Stimulated activated CD8-positive, alpha-beta memory T cell treated with anti-CD3 and anti-CD28 coated beads, Interleukin-15, amount 100 ng/mL, for 24 hours (primary cell): ENCODE measurements around the gene TSTD1.
A peak's percentile ranks its signal among the peaks of the same experiment; 100 is the strongest.
"Not testable (repeated sequence)": the region's sequence is repeated elsewhere in the genome, so short reads cannot be mapped to it uniquely, and the experiment has no call there.

Source experiments
- DNase-seq: peaks from one replicate; pipeline ENCODE4 v3.0.0-alpha.2; 2020; ENCODE audit warnings: low read depth

The TSTD1 gene

GRCh38 chr1:161037661-161038522 lies 872 bp downstream of the TSTD1 start:
- DNase-seq, result no peak

- no peak for DNase-seq
These were observed 5.0 kb downstream of the TSTD1 start for GRCh38 chr1:161033751-161034150.

GRCh38 chr1:161032409-161032808 lies 6.4 kb downstream of the TSTD1 start:
- no peak for DNase-seq

GRCh38 chr1:161031874-161032273 lies 6.9 kb downstream of the TSTD1 start:
- no peak for DNase-seq

GRCh38 chr1:161029466-161029865 lies 9.3 kb downstream of the TSTD1 start:
- DNase-seq, result not testable (repeated sequence)

- DNase-seq, result not testable (repeated sequence)
These were observed 11.8 kb downstream of the TSTD1 start for GRCh38 chr1:161026954-161027353.

GRCh38 chr1:161022432-161022831 lies 16.3 kb downstream of the TSTD1 start:
- not testable (repeated sequence) for DNase-seq

- DNase-seq, result no peak
These were observed 16.8 kb downstream of the TSTD1 start for GRCh38 chr1:161021970-161022353.

- peak; percentile 68 for DNase-seq
These were observed 17.4 kb downstream of the TSTD1 start for GRCh38 chr1:161021165-161021969.

- DNase-seq, result no peak
These were observed 18.1 kb downstream of the TSTD1 start, which contains the start of gene F11R for GRCh38 chr1:161020509-161021164. TSS of gene F11R (minus strand) at chr1:161021152. CDS start at chr1:161021073, 79 bp downstream.

GRCh38 chr1:161019751-161020495 lies 18.8 kb downstream of the TSTD1 start:
- no peak for DNase-seq

- not testable (repeated sequence) for DNase-seq
These were observed 19.6 kb downstream of the TSTD1 start for GRCh38 chr1:161019111-161019660.

GRCh38 chr1:161018631-161018930 lies 20.2 kb downstream of the TSTD1 start:
- DNase-seq, result no peak

GRCh38 chr1:161017756-161018630 lies 20.8 kb downstream of the TSTD1 start:
- no peak for DNase-seq

GRCh38 chr1:161017181-161017580 lies 21.6 kb downstream of the TSTD1 start:
- not testable (repeated sequence) for DNase-seq

- not testable (repeated sequence) for DNase-seq
These were observed 22.1 kb downstream of the TSTD1 start for GRCh38 chr1:161016683-161017082.

- peak; percentile 17 for DNase-seq
These were observed 25.1 kb downstream of the TSTD1 start for GRCh38 chr1:161013488-161014230.

GRCh38 chr1:161013131-161013487 lies 25.7 kb downstream of the TSTD1 start:
- no peak for DNase-seq

- DNase-seq, result no peak
These were observed 26.3 kb downstream of the TSTD1 start for GRCh38 chr1:161012420-161012819.
